Measurements from ENCODE around the gene ISG20L2.
A peak's percentile ranks its signal among the peaks of the same experiment; 100 is the strongest.

Gene ISG20L2

GRCh38 chr1:156706657-156707416 is 21.7 kb downstream of the ISG20L2 start:
- no peak for DNase-seq (ENCODE audit: low read depth in 2 of 2)

GRCh38 chr1:156705918-156706656 is 22.5 kb downstream of the ISG20L2 start:
- DNase-seq (ENCODE audit: low read depth in 2 of 2) = peak; percentile 39 to 71

GRCh38 chr1:156705321-156705917 is 23.1 kb downstream of the ISG20L2 start, which contains the start of gene CRABP2:
CRABP2 (minus strand) TSS chr1:156705583; CDS start chr1:156705446, 137 bp downstream.
- no peak for DNase-seq (ENCODE audit: low read depth in 2 of 2)

- peak in 1 of 2 donors; percentile 49 for DNase-seq (ENCODE audit: low read depth in 2 of 2)
Observed at GRCh38 chr1:156704930-156705320, 23.6 kb downstream of the ISG20L2 start.

GRCh38 chr1:156704166-156704711 is 24.3 kb downstream of the ISG20L2 start:
- no peak for DNase-seq (ENCODE audit: low read depth in 2 of 2)

- DNase-seq (ENCODE audit: low read depth in 2 of 2) = no peak
Observed at GRCh38 chr1:156703741-156704140, 24.8 kb downstream of the ISG20L2 start.

GRCh38 chr1:156703336-156703735 is 25.2 kb downstream of the ISG20L2 start:
- DNase-seq (ENCODE audit: low read depth in 2 of 2) = no peak

GRCh38 chr1:156700736-156701531 is 27.6 kb downstream of the ISG20L2 start:
- DNase-seq (ENCODE audit: low read depth in 2 of 2) = no peak

- no peak for DNase-seq (ENCODE audit: low read depth in 2 of 2)
Observed at GRCh38 chr1:156698995-156699394, 29.6 kb downstream of the ISG20L2 start.

GRCh38 chr1:156697481-156697880 is 31.1 kb downstream of the ISG20L2 start:
- no peak for DNase-seq (ENCODE audit: low read depth in 2 of 2)

- DNase-seq (ENCODE audit: low read depth in 2 of 2) = no peak
Observed at GRCh38 chr1:156696755-156697154, 31.8 kb downstream of the ISG20L2 start.

- no peak for DNase-seq (ENCODE audit: low read depth in 2 of 2)
Observed at GRCh38 chr1:156694690-156694962, 33.9 kb downstream of the ISG20L2 start.

- no peak for DNase-seq (ENCODE audit: low read depth in 2 of 2)
Observed at GRCh38 chr1:156693848-156694689, 34.5 kb downstream of the ISG20L2 start.

- no peak for DNase-seq (ENCODE audit: low read depth in 2 of 2)
Observed at GRCh38 chr1:156692925-156693847, 35.4 kb downstream of the ISG20L2 start.

- DNase-seq (ENCODE audit: low read depth in 2 of 2) = no peak
Observed at GRCh38 chr1:156692441-156692924, 36.1 kb downstream of the ISG20L2 start.

GRCh38 chr1:156691665-156692440 is 36.7 kb downstream of the ISG20L2 start:
- DNase-seq (ENCODE audit: low read depth in 2 of 2) = no peak

- no peak for DNase-seq (ENCODE audit: low read depth in 2 of 2)
Observed at GRCh38 chr1:156691191-156691590, 37.4 kb downstream of the ISG20L2 start.

GRCh38 chr1:156690675-156691036 is 37.9 kb downstream of the ISG20L2 start:
- no peak for DNase-seq (ENCODE audit: low read depth in 2 of 2)

Data from stimulated activated CD4-positive, alpha-beta T cell treated with anti-CD3 and anti-CD28 coated beads, Interleukin-15, amount 100 ng/mL, for 48 hours (primary cell).